Smooth muscle cell (in vitro differentiated cells): ENCODE measurements around the gene ADK. TPM values are rescaled to one million over a fixed set of nuclear protein-coding genes. Genes with fewer than 3 reads are reported as not detected.

ENCODE experiments used
- DNase-seq: peaks from one replicate; lab custom pipeline; 2025; ENCODE audit not compliant: unreplicated experiment; lab: John Stamatoyannopoulos, UW
- H2AFZ ChIP-seq: fragments of 200-600 bp; sonication (generic); 2 replicates; pipeline ENCODE4 v1.6.0; 2016; ENCODE audit warnings: antibody characterized with exemption, low read depth, mild to moderate bottlenecking
- H3F3A ChIP-seq: fragments of 200-600 bp; sonication (generic); 2 replicates; pipeline ENCODE4 v1.6.0; 2017; ENCODE audit warnings: antibody characterized with exemption, low read depth
- H3K27ac ChIP-seq: fragments of 200-600 bp; sonication (generic); 2 replicates; pipeline ENCODE4 v1.5.1; 2016; ENCODE audit warnings: low read depth, mild to moderate bottlenecking
- H3K27me3 ChIP-seq: fragments of 200-600 bp; sonication (generic); 2 replicates; pipeline ENCODE4 v1.6.1; 2016; ENCODE audit warnings: low read depth, mild to moderate bottlenecking
- H3K36me3 ChIP-seq: fragments of 200-600 bp; sonication (generic); 2 replicates; pipeline ENCODE4 v1.5.1; 2016; ENCODE audit warnings: low read depth
- H3K4me1 ChIP-seq: fragments of 200-600 bp; sonication (generic); 2 replicates; pipeline ENCODE4 v1.5.1; 2016; ENCODE audit warnings: low read depth
- H3K4me2 ChIP-seq: fragments of 200-600 bp; sonication (generic); 2 replicates; pipeline ENCODE4 v1.6.0; 2016; ENCODE audit warnings: mild to moderate bottlenecking
- H3K4me3 ChIP-seq: fragments of 200-600 bp; sonication (generic); 2 replicates; pipeline ENCODE4 v1.5.1; 2016; ENCODE audit warnings: mild to moderate bottlenecking
- H3K79me2 ChIP-seq: fragments of 200-600 bp; sonication (generic); 2 replicates; pipeline ENCODE4 v1.6.0; 2016; ENCODE audit warnings: low read depth, mild to moderate bottlenecking
- H3K9ac ChIP-seq: fragments of 200-600 bp; sonication (generic); 2 replicates; pipeline ENCODE4 v1.6.0; 2016; ENCODE audit warnings: low read depth
- H3K9me3 ChIP-seq: fragments of 200-600 bp; sonication (generic); replicated peaks from 2 replicates; pipeline ENCODE4 v1.5.1; 2016; ENCODE audit warnings: low read depth
- H4K20me1 ChIP-seq: fragments of 200-600 bp; sonication (generic); 2 replicates; pipeline ENCODE4 v1.6.0; 2016; ENCODE audit warnings: low read depth
- whole genome bisulfite sequencing: methylation state at CpG from one replicate; pipeline ENCODE4 v1.1.7; 2016; ENCODE audit warnings: low lambda C conversion rate; 5-methylcytosine and 5-hydroxymethylcytosine counted together
- polyA plus RNA-seq: library from polyadenylated mRNA; unstranded; fragments of >200 nt; fragmentation: Nextera tagmentation; extraction: Ambion mirVana; gene quantifications from 2 replicates; pipeline ENCODE4 v1.2.1, GENCODE V29; 2016
- total RNA-seq: library from RNA; depleted of rRNA; stranded (reverse); fragments of >200 nt; gene quantifications from 2 replicates; pipeline ENCODE4 v1.2.3, GENCODE V29; 2014
- TF ChIP-seq, protein P1 (sequence below): fragments of 200-600 bp; sonication (generic); IDR thresholded peaks from 2 replicates; pipeline ENCODE4 v1.5.1; 2017; ENCODE audit warnings: borderline replicate concordance, mild to moderate bottlenecking, antibody characterized with exemption; ENCODE audit not compliant: insufficient read depth, poor library complexity, severe bottlenecking

ADK gene
- total RNA-seq = 20.7 and 25.1 TPM in 2 replicates
- 19.4 and 28.2 TPM in 2 replicates for polyA plus RNA-seq

- H3K79me2 ChIP-seq = peaks cover 56% of the 10 kb centered on the region
- DNase-seq = peak; percentile 93
- H3K36me3 ChIP-seq = no peaks in the 10 kb centered on the region
- peaks cover 20% of the 10 kb centered on the region for H4K20me1 ChIP-seq
- no peaks in the 10 kb centered on the region for H3K9me3 ChIP-seq
- peak within 1 kb of the TSS; percentile 99 for H3K4me2 ChIP-seq
- H3K4me1 ChIP-seq = peaks cover 21% of the 10 kb centered on the region
- TF ChIP-seq, protein P1, sequence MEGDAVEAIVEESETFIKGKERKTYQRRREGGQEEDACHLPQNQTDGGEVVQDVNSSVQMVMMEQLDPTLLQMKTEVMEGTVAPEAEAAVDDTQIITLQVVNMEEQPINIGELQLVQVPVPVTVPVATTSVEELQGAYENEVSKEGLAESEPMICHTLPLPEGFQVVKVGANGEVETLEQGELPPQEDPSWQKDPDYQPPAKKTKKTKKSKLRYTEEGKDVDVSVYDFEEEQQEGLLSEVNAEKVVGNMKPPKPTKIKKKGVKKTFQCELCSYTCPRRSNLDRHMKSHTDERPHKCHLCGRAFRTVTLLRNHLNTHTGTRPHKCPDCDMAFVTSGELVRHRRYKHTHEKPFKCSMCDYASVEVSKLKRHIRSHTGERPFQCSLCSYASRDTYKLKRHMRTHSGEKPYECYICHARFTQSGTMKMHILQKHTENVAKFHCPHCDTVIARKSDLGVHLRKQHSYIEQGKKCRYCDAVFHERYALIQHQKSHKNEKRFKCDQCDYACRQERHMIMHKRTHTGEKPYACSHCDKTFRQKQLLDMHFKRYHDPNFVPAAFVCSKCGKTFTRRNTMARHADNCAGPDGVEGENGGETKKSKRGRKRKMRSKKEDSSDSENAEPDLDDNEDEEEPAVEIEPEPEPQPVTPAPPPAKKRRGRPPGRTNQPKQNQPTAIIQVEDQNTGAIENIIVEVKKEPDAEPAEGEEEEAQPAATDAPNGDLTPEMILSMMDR = peak; percentile 46
- peak within 1 kb of the TSS; percentile 96 for H3K27ac ChIP-seq
- H3K4me3 ChIP-seq = peak within 1 kb of the TSS; percentile 76
- WGBS = under 1% methylated on average over 53 of the region's 57 CpGs
- peaks cover 8% of the 10 kb centered on the region for H3F3A ChIP-seq
- no peaks in the 10 kb centered on the region for H3K27me3 ChIP-seq
- H2AFZ ChIP-seq = peak within 1 kb of the TSS; percentile 88
- peak within 1 kb of the TSS; percentile 94 for H3K9ac ChIP-seq
Measured at GRCh38 chr10:74150990-74151878, at the start of gene ADK. ADK (plus strand) TSS chr10:74151221; CDS start chr10:74151279, 58 bp downstream.

DNA sequence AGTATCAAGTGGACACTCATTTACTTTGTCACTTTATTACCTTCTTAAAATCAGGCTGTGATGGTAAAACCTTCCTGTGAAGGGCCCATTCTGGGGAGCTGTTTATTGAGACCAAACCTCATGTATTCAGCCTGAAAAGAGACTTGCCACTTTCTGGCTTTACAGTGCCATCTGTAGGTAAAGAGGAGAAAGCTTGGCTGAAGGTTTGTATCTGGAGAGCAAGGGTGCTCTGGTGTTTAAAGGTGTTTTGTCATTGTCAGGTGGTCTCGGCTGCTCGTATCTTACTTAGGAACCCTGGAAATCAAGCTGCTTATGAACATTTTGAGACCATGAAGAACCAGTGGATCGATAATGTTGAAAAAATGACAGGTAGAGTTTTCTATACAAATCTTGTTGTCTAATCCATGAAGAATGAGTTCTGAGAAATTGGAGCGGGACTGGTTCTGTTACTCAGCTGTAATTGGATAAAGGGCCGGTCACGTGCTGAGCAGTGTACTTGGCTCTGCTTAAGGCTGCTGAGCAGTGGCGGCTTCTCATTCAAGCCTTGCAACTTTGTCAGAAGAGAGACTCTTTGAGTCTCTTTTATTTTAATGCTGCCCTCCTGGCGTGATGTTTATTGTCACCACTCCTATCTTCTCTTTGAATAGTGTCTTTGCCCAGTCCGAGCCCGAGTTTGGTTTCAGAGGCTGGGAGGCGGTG lies 47.3 kb upstream of the ADK start:
- 87% methylated on average over 11 of the region's 11 CpGs for WGBS
- TF ChIP-seq, protein P1 = peak; percentile 20
- H2AFZ ChIP-seq = no peak overlapping the region
- no peak overlapping the region for H3K4me2 ChIP-seq
- H4K20me1 ChIP-seq = peaks cover 48% of the 10 kb centered on the region
- H3K9me3 ChIP-seq = no peaks in the 10 kb centered on the region
- peak overlapping the region; percentile 6 for H3K27ac ChIP-seq
- peaks cover 7% of the 10 kb centered on the region for H3K79me2 ChIP-seq
- no peak overlapping the region for H3K9ac ChIP-seq
- H3K4me1 ChIP-seq = no peaks in the 10 kb centered on the region
- peaks cover 59% of the 10 kb centered on the region for H3K36me3 ChIP-seq
- H3K4me3 ChIP-seq = no peak overlapping the region
- peaks cover 29% of the 10 kb centered on the region for H3F3A ChIP-seq
- H3K27me3 ChIP-seq = no peaks in the 10 kb centered on the region
- DNase-seq = no peak

DNA sequence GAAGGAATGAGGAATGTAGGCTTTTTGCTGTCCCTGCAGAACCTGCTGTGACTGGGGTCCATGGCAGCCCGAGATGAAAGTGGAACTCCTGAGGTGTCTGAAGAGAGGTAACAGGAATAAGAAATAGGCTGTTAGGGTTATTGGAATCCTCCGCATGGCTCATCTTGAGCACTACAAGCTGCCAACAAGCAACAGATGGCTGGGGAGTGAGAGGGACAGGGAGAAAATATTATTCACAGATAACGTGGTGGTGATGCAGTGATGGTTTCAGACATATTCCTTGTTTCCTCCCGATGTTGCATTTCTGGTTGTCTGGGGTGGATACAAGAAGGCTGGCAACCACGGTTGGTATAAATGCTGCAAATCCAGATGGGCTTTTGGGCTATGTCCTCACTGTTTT lies 46.5 kb upstream of the ADK start:
- WGBS = 97% methylated on average over 5 of the region's 5 CpGs
- Histone ChIP-seq H3F3A (peaks cover 32% of the 10 kb centered on the region), H3K27ac (no peak overlapping the region), H3K4me3 (no peak overlapping the region), H3K9ac (no peak overlapping the region), H4K20me1 (peaks cover 53% of the 10 kb centered on the region), H3K4me1 (no peaks in the 10 kb centered on the region), H3K9me3 (no peaks in the 10 kb centered on the region), H3K36me3 (peaks cover 55% of the 10 kb centered on the region), H2AFZ (no peak overlapping the region), H3K79me2 (peaks cover 7% of the 10 kb centered on the region), H3K4me2 (no peak overlapping the region), H3K27me3 (no peaks in the 10 kb centered on the region)
- no peak for DNase-seq
- TF ChIP-seq, protein P1 = no peak
